ENCODE results near the gene ADRA2C.

DNA sequence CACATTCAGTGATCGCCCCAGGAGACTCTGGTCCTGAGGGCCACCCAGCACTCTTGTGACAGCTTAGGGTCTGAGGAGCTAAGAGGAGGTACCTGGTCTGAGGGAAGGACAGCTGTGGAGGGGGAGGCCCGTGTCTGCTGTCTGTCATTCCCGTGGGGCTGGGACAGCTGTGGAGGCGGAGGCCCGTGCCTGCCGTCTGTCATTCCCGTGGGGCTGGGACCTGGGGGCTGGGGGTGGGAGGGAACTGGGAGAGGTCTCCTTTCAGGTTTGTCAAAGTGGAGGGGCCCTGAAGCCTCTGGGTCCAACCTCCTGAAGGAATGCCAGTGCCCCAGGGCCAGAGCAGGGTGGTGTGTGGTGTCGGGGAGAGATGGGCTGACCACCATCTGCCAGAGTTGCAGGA is 45.0 kb upstream of the ADRA2C start:
- TF ChIP-seq, protein P1, sequence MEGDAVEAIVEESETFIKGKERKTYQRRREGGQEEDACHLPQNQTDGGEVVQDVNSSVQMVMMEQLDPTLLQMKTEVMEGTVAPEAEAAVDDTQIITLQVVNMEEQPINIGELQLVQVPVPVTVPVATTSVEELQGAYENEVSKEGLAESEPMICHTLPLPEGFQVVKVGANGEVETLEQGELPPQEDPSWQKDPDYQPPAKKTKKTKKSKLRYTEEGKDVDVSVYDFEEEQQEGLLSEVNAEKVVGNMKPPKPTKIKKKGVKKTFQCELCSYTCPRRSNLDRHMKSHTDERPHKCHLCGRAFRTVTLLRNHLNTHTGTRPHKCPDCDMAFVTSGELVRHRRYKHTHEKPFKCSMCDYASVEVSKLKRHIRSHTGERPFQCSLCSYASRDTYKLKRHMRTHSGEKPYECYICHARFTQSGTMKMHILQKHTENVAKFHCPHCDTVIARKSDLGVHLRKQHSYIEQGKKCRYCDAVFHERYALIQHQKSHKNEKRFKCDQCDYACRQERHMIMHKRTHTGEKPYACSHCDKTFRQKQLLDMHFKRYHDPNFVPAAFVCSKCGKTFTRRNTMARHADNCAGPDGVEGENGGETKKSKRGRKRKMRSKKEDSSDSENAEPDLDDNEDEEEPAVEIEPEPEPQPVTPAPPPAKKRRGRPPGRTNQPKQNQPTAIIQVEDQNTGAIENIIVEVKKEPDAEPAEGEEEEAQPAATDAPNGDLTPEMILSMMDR (IDR thresholded peaks at IDR 0.05) = no peak
- TF ChIP-seq POLR2A (IDR thresholded peaks at IDR 0.05) = no peak
